IPS-15b (cell line): Measurements from ENCODE around the gene SGCA.

Source experiments
- H3K27me3 ChIP-seq: one replicate; pipeline ENCODE4 v1.6.1; 2013; ENCODE audit warnings: low read length; ENCODE audit not compliant: control insufficient read depth, insufficient read depth
- H3K36me3 ChIP-seq: one replicate; pipeline ENCODE4 v1.6.1; 2013; ENCODE audit warnings: low read length; ENCODE audit not compliant: control insufficient read depth, insufficient read depth
- H3K4me1 ChIP-seq: one replicate; pipeline ENCODE4 v1.6.1; 2013; ENCODE audit warnings: mild to moderate bottlenecking, low read length; ENCODE audit not compliant: control insufficient read depth, insufficient read depth
- H3K4me3 ChIP-seq: one replicate; pipeline ENCODE4 v1.5.1; 2013; ENCODE audit warnings: low read depth, low read length
- H3K9ac ChIP-seq: one replicate; pipeline ENCODE4 v1.6.1; 2013; ENCODE audit warnings: low read depth, mild to moderate bottlenecking, low read length
- H3K9me3 ChIP-seq: one replicate; pipeline ENCODE4 v1.6.1; 2013; ENCODE audit warnings: mild to moderate bottlenecking, low read length; ENCODE audit not compliant: control insufficient read depth, insufficient read depth

SGCA gene

DNA sequence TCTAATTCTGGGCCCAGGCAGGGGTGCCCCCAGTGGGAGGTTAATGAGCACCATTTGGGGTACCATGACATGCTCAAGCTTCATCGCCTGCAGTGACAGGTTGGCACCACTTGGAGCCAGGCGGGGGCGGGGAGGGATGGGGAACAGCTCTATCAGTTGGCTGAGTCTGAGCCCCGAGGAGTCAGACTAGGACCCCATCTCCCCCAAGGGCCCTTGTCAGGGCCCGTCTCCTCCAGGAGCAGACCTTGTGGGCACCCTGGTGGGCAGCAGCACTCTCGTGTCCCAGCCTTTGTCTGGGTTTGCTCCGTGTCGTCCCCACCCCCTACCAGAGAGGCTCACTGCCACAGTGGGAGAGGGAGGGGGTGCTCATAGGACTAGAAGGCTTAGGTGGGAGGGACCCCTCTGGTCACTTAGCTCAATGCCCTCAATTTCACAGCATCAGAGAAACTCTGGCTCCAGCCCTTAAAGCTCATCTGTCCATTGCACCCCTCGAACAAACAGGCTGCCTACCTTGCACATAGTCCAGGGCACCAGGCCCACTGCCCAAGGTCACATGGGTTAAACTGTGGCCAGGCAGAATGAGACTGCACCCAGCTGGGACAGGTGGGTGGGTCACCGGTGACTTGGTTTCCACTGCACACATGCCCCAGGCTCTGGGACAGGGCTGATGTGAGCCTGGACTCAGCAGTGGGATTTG lies 19.4 kb upstream of the SGCA start:
- H3K9me3 ChIP-seq, result no peaks in the 10 kb centered on the region
- H3K4me3 ChIP-seq, result no peak overlapping the region
- H3K36me3 ChIP-seq, result peaks cover 22% of the 10 kb centered on the region
- H3K4me1 ChIP-seq, result peaks cover 5% of the 10 kb centered on the region
- no peak overlapping the region for H3K9ac ChIP-seq
- H3K27me3 ChIP-seq, result peaks cover 3% of the 10 kb centered on the region

DNA sequence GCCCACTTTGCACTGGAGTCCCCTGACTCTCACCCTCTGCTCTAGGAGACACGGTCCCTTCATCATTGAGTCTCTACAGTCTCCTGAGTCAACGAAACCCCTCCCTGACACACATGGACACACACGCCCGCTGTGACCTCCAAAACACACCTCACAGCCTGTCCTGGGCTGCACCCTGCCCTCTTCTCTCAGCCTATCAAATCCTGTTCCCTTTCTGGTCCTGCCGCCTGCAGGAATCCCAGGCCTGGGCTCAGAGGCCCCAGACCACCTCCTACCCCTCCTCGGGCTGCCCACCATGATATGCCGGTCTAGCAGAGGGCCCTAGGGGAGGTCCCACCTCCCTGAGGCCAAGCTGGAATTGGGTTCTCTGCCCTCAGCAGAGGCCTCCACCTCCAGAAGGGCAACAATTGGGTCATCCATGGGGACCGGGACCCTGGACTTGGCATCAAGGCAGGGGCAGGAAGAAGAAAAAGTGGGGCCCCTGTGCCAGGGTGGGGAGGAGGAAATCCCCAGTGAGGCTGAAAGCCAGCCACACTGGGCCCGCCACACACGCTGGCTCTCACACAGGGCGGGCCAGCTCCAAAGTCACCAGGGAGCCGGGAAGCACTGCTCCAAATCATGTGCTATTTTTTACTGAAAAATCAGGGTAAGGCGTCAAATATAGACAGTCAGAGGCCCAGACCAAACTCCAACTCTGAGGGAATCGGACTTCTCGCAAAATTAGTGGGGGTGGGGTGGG lies 18.7 kb upstream of the SGCA start:
- no peak overlapping the region for H3K9ac ChIP-seq
- peak overlapping the region; percentile 54 for H3K4me3 ChIP-seq
- H3K36me3 ChIP-seq, result peaks cover 18% of the 10 kb centered on the region
- peaks cover 3% of the 10 kb centered on the region for H3K27me3 ChIP-seq
- no peaks in the 10 kb centered on the region for H3K9me3 ChIP-seq
- peaks cover 5% of the 10 kb centered on the region for H3K4me1 ChIP-seq

DNA sequence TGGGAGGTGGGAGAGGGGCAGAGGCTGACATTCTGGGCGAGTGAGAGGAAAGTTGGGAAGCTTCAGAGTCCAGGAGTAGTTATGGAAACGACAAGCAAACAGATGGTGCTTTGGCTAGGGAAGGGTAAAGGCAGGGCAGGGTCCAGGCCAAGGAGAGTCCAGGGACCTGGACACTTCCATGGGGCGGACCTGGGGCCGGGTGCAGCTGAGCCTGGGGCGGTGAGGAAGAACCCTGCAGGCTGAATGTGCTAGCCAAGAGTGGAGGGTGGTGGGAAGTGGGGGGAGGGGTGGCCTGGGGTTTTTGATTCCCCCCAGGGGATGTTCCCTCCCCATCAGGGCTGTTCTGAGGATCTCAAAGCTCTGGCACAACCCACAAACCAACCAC lies 18.0 kb upstream of the SGCA start:
- Histone ChIP-seq H3K9ac (no peak overlapping the region), H3K4me3 (peak overlapping the region; percentile 54), H3K4me1 (peaks cover 7% of the 10 kb centered on the region), H3K27me3 (peaks cover 3% of the 10 kb centered on the region), H3K9me3 (no peaks in the 10 kb centered on the region), H3K36me3 (peaks cover 11% of the 10 kb centered on the region)

DNA sequence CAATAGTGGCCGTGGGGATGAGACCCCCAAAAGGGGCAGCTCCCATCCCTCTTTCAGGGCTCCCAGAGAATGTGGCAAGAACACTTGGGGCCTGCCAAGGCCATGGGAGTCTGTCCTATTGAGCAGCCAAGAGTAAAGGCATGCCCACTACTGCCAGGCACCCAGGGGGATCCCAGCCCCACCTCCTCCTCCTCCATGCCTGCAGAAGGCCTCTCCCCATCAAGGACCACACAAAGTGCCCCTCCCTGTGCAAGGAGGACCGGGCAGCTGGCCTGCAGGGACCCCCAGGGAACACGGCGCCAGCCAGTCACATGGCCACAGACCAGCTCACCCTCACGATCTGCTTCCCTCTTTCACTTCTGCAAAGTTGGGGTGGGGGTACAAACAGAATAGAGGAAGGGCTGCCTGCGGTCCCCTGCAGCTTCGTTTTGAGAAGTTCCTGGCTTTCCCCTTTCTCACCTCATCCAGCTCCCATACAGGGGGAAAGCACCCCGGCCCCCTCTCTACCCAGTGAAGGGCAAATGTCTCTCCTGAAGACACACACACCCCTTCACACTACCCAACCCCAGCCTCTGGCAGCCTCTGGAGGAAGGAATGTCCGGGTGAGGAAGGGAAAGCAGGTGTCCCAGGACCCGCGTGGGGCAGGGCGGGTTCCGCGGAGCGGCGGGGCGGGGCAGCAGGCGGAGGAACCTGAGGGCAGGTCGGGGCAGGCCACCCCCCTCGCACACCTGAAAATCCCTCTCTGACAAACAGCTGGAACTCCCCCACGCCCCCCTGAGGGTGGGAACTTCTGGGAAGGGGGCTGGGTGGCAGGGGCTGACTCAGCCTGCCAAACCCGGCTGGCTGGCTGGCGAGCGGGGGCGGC lies 17.3 kb upstream of the SGCA start:
- H3K27me3 ChIP-seq, result peaks cover 3% of the 10 kb centered on the region

DNA sequence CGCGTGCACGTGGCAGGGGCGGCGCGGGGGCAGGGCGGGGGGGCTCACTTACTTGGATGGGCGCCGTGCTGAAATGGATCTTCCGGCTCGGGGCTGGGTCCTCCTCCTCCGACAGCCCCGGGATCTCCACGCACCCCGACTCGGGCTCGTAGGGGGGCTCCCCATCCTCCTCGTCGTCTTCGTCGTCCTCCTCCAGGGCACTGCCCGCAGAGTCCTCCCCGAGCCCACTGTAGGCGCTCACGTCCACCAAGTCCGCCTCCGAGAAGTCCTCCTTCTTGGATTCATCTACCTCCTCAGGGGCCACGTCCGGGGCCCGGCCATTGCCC lies 16.8 kb upstream of the SGCA start:
- no peak overlapping the region for H3K9ac ChIP-seq
- H3K4me1 ChIP-seq, result peaks cover 7% of the 10 kb centered on the region
- peaks cover 6% of the 10 kb centered on the region for H3K36me3 ChIP-seq
- peak overlapping the region; percentile 54 for H3K4me3 ChIP-seq
- no peaks in the 10 kb centered on the region for H3K9me3 ChIP-seq
- H3K27me3 ChIP-seq, result peaks cover 3% of the 10 kb centered on the region

More for the DNA sequence above, 17.3 kb upstream of the SGCA start:
- H3K4me1 ChIP-seq, result peaks cover 7% of the 10 kb centered on the region
- no peak overlapping the region for H3K9ac ChIP-seq
- no peaks in the 10 kb centered on the region for H3K9me3 ChIP-seq
- H3K36me3 ChIP-seq, result peaks cover 10% of the 10 kb centered on the region
- H3K4me3 ChIP-seq, result peak overlapping the region; percentile 54

DNA sequence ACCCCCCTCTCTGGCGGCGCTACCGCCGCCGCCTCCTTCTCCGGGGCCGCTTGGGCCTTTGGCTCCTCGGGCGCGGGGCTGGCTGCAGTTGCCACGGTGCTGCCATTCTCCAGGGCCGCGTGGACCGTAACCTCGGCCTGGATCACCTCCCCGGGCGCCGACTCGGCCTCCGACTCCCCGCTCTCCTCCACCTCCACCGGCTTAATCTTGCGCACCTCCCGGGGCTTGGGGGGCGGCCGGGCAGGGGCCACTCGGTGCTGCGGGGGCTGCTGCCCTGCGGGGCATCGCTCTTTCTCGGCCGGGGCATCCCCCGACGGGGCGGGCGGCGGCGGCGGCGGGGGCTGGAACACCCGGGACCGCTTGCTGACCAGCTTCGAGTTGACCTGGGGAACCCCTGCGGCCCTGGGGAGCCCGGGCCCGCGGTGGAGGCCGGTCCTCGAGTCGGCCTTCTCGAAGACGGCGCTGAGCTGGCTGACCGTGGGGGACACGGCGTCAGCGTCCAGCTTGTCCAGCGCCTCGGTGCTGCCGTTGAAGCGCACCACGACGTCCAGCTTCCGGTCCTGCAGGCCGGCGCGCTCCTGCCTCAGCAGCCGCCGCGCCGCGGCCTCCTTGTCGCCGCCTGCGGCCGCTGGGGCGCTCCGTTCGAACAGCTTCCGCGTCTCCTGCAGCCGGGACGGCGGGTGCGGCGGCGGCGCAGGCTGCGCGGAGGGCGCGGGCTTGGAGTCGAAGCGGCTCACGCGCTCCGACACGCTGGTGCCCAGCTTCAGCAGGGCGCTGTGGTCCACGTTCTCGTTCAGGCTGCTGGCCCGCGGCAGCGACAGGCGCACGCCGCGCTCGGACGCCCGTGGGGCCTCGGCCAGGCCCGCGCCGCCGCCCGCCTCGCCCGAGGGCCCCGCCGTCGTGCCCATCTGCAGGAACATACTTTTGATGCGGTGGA lies 16.1 kb upstream of the SGCA start:
- peak overlapping the region; percentile 54 for H3K4me3 ChIP-seq
- peaks cover 4% of the 10 kb centered on the region for H3K36me3 ChIP-seq
- H3K4me1 ChIP-seq, result peaks cover 7% of the 10 kb centered on the region
- no peaks in the 10 kb centered on the region for H3K9me3 ChIP-seq
- H3K9ac ChIP-seq, result no peak overlapping the region
- H3K27me3 ChIP-seq, result peaks cover 3% of the 10 kb centered on the region

DNA sequence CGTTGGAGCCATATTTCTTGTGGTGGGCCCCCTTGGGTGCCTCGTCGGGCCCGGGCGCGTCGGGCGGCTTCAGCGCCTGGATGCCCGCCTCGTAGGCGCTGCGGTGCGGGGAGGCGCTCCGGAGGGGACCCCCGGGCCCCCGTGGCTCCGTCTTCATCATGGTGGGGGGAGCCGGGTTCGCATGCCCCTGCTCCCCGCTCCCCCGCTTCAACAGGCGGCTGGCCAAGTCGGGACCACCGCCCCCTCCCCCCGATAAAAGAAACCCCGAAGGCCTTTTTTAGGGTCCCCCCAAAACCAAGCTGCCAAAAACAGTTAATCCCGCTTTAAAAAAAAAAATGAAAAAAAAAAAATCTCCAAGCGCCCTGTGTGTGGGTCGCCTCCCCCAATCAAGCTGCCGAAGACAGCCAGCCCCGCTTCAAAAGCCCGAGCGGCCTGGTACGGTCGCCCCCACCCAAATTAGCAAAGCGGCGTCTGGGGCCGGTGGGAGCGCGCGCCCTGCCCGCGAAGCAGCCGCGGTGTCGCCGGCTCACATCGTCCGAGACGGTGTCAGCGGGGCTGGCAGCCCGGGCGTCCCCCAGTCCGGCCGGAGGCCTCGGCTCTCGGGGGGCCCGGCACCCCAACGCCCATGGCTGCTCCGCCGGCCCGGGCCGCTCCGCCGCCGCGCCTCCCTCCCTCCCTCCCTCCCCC lies 15.3 kb upstream of the SGCA start, which contains the start of gene PPP1R9B:
Gene PPP1R9B, minus strand, starts transcription at position 324 of the 687 bp plus-strand sequence. Its CDS starts 164 bp downstream, at position 160.
- H3K9ac ChIP-seq, result peak within 1 kb of the TSS; percentile 60

DNA sequence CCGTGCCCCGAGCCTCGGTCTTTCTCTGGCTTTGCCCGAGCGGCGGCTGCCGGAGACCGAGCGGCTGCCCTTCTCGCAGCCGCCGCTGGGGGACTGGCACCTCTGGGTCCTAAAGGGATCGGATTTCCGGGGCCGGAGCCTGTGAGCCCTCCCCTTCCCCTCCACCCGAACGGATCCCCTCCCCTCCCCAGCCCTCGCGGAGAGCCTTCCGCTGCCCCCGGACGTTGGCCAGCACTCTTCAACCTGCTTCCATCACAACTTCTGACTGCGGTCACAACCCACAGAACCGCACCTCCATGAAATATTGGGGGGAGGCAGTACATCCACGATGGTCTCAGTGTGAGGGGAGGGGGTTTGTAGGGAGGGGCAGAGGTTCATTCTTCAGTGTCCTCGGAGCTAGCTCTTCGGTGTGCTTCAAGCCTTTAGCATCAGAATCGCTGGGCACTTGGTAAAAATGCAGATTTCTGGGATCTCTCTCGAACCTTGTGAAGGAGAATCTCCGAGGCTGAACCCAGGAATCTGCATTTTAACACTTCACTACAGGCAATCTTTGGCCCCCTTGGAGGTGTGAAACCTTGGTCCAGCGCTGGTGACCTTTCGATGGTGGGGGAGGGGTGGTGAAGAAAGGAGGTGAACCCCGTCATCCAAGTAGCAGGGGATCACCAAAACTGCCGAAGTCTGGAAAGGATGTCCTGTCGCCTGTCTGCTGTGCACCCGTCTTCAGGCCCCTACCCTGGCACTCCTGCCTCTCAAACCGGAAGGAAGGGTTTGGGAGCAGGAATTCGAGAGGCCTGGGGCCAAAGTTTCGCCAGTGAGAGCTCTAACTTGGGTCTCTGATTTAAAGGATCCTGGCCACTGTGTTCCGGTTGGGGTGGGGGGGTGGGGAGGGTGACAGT lies 14.5 kb upstream of the SGCA start:
- peaks cover 7% of the 10 kb centered on the region for H3K4me1 ChIP-seq
- no peaks in the 10 kb centered on the region for H3K36me3 ChIP-seq
- no peaks in the 10 kb centered on the region for H3K9me3 ChIP-seq
- peaks cover 3% of the 10 kb centered on the region for H3K27me3 ChIP-seq
- peak overlapping the region; percentile 60 for H3K9ac ChIP-seq
- H3K4me3 ChIP-seq, result peak overlapping the region; percentile 85

More for the DNA sequence above, 15.3 kb upstream of the SGCA start, which contains the start of gene PPP1R9B:
- H3K9me3 ChIP-seq, result no peaks in the 10 kb centered on the region
- H3K36me3 ChIP-seq, result no peaks in the 10 kb centered on the region
- peaks cover 7% of the 10 kb centered on the region for H3K4me1 ChIP-seq
- H3K27me3 ChIP-seq, result peaks cover 3% of the 10 kb centered on the region
- H3K4me3 ChIP-seq, result peak within 1 kb of the TSS; percentile 85

DNA sequence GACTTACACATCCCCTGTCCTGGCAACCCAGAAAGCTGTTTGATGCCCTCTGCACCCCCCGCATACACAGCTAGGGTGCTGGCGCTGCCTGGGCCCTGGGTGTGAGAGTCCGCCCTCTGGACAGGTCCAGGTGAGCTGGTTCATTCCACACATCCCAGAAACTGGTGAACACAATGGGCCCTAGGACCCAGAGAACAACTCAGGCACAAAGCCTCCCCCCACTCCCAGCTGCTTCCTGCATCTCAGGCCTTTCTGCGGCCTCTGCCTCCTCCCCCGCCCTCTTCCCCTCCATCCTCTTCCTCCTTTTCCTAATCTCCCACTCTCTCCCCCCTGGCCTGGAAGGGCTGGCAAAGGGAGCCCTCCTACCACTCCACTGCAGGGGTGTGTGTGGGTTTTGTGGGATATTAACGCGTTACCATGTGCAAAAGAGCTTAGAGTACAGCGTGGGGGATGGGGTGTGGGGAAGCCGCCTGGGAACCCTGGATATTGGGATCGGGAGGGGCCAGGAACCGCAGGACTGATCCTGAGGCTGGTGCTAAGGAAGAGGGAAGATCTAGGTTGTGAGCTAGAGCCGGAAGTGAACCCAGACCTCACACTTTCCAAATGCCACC lies 13.8 kb upstream of the SGCA start:
- H3K9me3 ChIP-seq, result no peaks in the 10 kb centered on the region
- peak overlapping the region; percentile 85 for H3K4me3 ChIP-seq
- peaks cover 2% of the 10 kb centered on the region for H3K4me1 ChIP-seq

More for the DNA sequence above, 13.8 kb upstream of the SGCA start:
- Histone ChIP-seq H3K36me3 (no peaks in the 10 kb centered on the region), H3K27me3 (peaks cover 3% of the 10 kb centered on the region), H3K9ac (no peak overlapping the region)
